ENCODE measurements around the gene HAUS2.

The HAUS2 gene

GRCh38 chr15:42575188-42576039 lies 26.8 kb downstream of the HAUS2 start, which contains the start of gene STARD9:
STARD9 (plus strand) TSS chr15:42575606; CDS start chr15:42575716, 110 bp downstream.
- no peak for TF ChIP-seq CTCF (conservative IDR thresholded peaks at IDR 0.05; ENCODE audit: low read depth, low read length)
- DNase-seq (ENCODE audit: low read depth), result peak; percentile 95
- H3K4me3 ChIP-seq (ENCODE audit: low read length), result peak within 1 kb of the TSS; percentile 81

DNA sequence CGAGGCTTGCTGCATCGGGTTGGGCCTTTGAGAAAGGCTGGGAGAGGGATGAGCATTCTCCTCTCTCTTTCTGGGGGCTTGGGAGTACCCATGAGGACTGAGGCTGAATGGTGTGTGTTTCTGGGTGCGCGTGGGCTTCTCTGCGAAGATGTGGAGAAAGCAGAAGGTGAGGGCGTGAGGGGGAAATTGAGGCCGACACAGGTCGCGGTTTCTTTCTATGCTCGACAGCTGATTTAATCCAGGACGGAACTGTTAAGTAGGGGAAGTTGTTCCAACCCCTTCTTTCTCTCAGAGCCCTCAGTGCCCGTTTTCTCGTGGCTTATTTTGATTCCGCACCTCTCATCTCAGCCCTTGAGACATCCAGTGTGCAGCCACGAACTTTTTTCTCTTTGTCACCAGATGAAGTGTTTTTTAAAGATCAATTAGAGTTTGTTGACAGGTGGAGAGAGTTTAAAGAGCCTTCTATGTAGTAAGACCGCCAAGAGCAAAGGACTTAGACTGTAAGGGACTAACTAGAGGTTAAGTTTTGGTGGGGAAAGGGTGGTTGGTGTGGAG lies 27.5 kb downstream of the HAUS2 start:
- DNase-seq (ENCODE audit: low read depth), result no peak
- peak overlapping the region; percentile 81 for H3K4me3 ChIP-seq (ENCODE audit: low read length)
- no peak for TF ChIP-seq CTCF (conservative IDR thresholded peaks at IDR 0.05; ENCODE audit: low read depth, low read length)

DNA sequence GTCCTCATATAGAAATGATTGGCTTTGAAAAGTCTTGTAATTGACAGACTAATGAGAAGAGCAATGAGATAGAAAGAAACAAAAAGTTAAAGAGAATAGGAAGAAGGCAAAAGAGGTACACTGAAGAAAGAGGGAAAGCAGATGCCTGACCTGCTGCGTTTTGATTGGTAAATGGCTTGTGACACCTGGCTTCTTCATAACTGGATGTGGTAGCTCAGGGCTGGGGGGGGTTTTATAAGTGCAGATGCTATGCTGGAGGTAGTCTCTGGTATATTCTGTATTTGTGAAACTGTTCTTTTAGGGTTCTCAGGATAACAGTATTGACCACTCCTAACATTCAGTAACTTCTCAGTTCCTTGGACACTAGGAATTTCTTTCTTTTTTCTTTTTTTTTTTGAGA lies 28.1 kb downstream of the HAUS2 start:
- no peak for TF ChIP-seq CTCF (conservative IDR thresholded peaks at IDR 0.05; ENCODE audit: low read depth, low read length)
- no peak overlapping the region for H3K4me3 ChIP-seq (ENCODE audit: low read length)
- no peak for DNase-seq (ENCODE audit: low read depth)

- no peak overlapping the region for H3K4me3 ChIP-seq (ENCODE audit: low read length)
- no peak for TF ChIP-seq CTCF (conservative IDR thresholded peaks at IDR 0.05; ENCODE audit: low read depth, low read length)
- no peak for DNase-seq (ENCODE audit: low read depth)
These were observed 28.9 kb downstream of the HAUS2 start for GRCh38 chr15:42577514-42578031.

DNA sequence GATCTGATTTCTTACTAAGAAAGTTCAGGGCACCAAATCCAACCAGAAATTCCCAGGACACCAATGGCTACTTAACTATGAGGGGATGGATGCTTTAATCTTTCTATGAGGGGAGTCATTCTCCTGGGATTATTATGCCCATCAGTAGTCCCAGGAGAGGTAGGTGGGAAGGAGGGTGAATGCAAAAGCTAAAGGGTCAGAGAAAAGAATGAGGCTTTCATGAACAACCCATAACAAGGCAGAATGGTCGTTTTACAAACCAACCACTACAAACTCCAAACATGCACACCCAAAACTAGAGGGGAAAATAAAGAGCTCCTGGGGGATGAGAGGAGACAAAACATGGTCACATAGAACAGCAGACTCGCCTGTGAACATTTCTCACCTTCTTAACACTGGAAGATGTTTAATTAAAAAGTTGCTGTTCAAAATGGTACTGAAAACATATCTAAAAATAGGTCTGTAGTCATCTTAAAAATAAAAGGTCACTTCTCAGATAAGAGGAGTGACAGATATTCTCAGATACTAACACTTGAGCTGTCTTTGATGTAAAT lies 30.4 kb downstream of the HAUS2 start:
- DNase-seq (ENCODE audit: low read depth), result no peak
- H3K4me3 ChIP-seq (ENCODE audit: low read length), result no peak overlapping the region
- TF ChIP-seq CTCF (conservative IDR thresholded peaks at IDR 0.05; ENCODE audit: low read depth, low read length), result no peak

DNA sequence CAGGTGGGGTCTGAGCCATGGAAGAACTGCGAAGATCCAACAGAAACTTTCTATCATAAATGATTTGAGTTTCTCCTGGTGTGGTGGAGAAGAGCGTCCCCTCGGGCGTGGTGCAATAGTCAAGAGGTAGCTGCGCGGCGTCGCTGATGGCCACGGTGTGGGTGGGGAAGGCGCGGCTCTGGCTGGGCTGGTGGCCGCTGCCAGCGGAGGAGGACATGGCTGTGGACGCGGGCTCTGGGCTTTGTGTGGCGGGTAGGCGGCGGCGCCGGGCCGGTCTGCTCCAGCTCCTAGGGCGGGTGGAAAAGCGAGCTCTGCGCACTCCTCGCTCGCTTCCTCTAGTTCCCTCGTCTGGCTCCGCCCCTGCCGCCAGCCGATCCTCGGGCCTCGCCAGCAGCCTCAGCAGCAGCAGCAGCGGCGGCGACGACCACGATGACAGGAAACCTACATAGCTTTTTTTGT lies 32.7 kb downstream of the HAUS2 start:
- peak overlapping the region; percentile 49 for H3K4me3 ChIP-seq (ENCODE audit: low read length)
- DNase-seq (ENCODE audit: low read depth), result no peak
- no peak for TF ChIP-seq CTCF (conservative IDR thresholded peaks at IDR 0.05; ENCODE audit: low read depth, low read length)
